Measurements from ENCODE around the gene CAMTA1.

Gene CAMTA1

GRCh38 chr1:7388141-7388487 lies 602.9 kb downstream of the CAMTA1 start:
- no peak overlapping the region for H3K4me3 ChIP-seq (ENCODE audit: low read depth, low read length)
- no peak for DNase-seq (ENCODE audit: low read depth)
- TF ChIP-seq CTCF (IDR thresholded peaks at IDR 0.05; ENCODE audit: low read depth, low read length, missing control alignments) = no peak

- no peak for DNase-seq (ENCODE audit: low read depth)
- H3K4me3 ChIP-seq (ENCODE audit: low read depth, low read length) = no peak overlapping the region
- no peak for TF ChIP-seq CTCF (IDR thresholded peaks at IDR 0.05; ENCODE audit: low read depth, low read length, missing control alignments)
Measured at GRCh38 chr1:7388488-7389185, 603.4 kb downstream of the CAMTA1 start.

- no peak overlapping the region for H3K4me3 ChIP-seq (ENCODE audit: low read depth, low read length)
- no peak for DNase-seq (ENCODE audit: low read depth)
- no peak for TF ChIP-seq CTCF (IDR thresholded peaks at IDR 0.05; ENCODE audit: low read depth, low read length, missing control alignments)
Measured at GRCh38 chr1:7389201-7389905, 604.1 kb downstream of the CAMTA1 start.

GRCh38 chr1:7389906-7390603 lies 604.8 kb downstream of the CAMTA1 start:
- no peak for DNase-seq (ENCODE audit: low read depth)
- TF ChIP-seq CTCF (IDR thresholded peaks at IDR 0.05; ENCODE audit: low read depth, low read length, missing control alignments) = no peak
- H3K4me3 ChIP-seq (ENCODE audit: low read depth, low read length) = no peak overlapping the region

GRCh38 chr1:7390604-7391000 lies 605.3 kb downstream of the CAMTA1 start:
- no peak for DNase-seq (ENCODE audit: low read depth)
- no peak for TF ChIP-seq CTCF (IDR thresholded peaks at IDR 0.05; ENCODE audit: low read depth, low read length, missing control alignments)
- H3K4me3 ChIP-seq (ENCODE audit: low read depth, low read length) = no peak overlapping the region

GRCh38 chr1:7393136-7393535 lies 607.9 kb downstream of the CAMTA1 start:
- no peak for DNase-seq (ENCODE audit: low read depth)
- H3K4me3 ChIP-seq (ENCODE audit: low read depth, low read length) = no peak overlapping the region
- no peak for TF ChIP-seq CTCF (IDR thresholded peaks at IDR 0.05; ENCODE audit: low read depth, low read length, missing control alignments)

All from GM12864 (cell line).